ENCODE measurements around the gene SAMD10.

DNA sequence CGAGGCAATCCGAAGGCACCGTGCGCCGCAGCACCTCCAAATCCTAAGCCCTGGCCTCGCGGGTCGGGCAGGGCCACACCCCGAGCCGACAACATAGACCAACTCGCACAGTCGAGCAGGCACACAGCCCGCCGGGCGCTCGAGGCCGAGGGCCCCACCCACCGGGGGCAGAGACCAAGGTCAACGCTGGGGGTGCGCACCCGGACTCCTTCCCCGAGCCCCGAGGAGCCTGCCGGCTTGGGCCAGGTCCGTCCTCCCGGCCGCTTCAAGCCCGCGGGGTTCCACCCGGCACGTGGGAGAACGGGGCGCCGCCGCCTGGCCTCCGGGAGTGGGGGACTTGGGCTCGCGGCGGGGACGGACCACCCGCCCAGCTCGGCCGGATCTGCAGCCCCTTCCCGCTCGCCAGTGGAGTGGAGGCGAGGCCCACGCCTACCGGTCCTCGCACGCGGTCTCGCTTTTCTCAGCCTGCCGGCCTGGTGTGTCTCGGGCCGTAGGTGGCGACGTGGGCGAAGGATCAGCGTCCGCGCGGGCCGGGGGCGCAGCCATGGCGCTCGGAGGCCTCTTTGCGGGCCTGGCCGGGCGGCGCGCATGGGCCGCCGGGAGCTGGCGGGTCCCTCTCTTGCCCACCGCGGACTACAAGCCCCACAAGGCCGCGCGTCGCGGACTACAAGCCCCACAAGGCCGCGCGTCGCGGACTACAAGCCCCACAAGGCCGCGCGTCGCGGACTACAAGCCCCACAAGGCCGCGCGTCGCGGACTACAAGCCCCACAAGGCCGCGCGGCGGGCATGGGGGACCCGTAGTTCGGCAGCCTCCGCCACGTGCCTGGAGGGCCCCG, 23.4 kb downstream of the SAMD10 start, which contains the start of gene UCKL1:
- TF ChIP-seq EZH2 (IDR thresholded peaks at IDR 0.05; ENCODE audit: insufficient read depth, poor library complexity, severe bottlenecking) (no peak), EZH2phosphoT487 (IDR thresholded peaks at IDR 0.05; ENCODE audit: insufficient read depth, low read depth) (no peak)

Measured in GM23248 (cell line).